ENCODE measurements around the gene TLR2.
A peak's percentile ranks its signal among the peaks of the same experiment; 100 is the strongest.

Gene TLR2

GRCh38 chr4:153684182-153684970 lies at the start of gene TLR2:
Gene TLR2 (plus strand): TSS chr4:153684280. CDS start chr4:153702908, 18,628 bp downstream.
- peak; percentile 68 for DNase-seq

- DNase-seq = peak; percentile 17
These were observed 49.2 kb upstream of the TLR2 start for GRCh38 chr4:153634738-153635353.

DNA sequence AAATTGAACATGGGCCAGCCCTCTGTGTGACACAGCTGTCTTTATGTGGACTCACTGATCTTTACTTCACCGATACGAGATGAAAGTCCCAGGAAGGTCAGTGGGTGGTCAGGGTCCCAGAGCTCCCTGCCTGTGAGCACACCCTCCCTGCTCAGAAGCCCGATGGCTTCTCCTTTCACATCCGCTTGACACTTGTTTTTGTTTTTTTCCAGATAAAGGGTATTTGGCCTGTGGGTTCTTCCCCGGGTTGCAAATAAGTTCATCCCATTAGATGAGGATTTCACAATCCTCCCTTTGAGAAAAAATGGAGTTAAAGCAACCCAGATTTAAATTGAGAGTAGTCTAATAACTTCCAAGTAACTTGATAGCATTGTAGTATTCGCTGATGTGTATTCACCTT lies 48.2 kb upstream of the TLR2 start:
- DNase-seq = peak; percentile 37

GRCh38 chr4:153637201-153637600 lies 46.9 kb upstream of the TLR2 start:
- no peak for DNase-seq

DNA sequence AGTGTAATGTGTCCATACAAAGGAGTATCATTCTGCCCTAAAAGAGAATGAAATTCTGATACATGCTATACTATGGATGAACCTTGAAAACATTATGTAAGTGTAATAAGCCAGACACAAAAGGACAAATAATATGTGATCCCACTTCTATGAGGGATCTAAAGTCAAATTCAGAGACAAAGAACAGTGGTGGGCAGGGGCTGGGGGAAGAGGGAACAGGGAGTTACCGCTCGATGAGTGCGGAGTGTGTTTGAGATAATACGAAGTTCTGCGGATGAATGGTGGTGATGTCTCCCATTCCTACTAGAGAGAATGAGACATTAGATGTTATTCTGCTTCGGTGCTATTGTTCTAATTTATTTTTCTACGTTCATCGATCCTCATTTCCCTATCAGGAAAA lies 46.1 kb upstream of the TLR2 start:
- no peak for DNase-seq

GRCh38 chr4:153638999-153639398 lies 45.1 kb upstream of the TLR2 start:
- no peak for DNase-seq

GRCh38 chr4:153639833-153640802 lies 44.0 kb upstream of the TLR2 start:
- DNase-seq = no peak

DNA sequence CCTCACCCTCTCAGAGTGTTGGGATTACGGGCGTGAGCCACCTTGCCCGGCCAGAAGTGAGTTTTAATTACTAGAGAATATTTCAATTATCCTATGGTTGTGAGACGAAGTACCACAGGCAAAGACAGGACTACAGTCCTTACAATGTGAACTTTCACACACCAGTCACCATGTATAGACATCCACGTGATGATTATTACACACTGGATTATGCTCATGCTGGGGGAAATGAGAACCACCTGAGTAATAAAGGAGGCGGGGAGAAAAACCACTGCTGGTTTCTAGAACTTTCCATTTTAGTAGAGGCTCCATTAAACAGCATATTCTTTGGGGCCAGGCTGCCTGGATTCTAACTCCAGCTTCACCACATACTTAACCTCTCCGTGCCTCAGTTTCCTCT lies 42.5 kb upstream of the TLR2 start:
- no peak for DNase-seq

DNA sequence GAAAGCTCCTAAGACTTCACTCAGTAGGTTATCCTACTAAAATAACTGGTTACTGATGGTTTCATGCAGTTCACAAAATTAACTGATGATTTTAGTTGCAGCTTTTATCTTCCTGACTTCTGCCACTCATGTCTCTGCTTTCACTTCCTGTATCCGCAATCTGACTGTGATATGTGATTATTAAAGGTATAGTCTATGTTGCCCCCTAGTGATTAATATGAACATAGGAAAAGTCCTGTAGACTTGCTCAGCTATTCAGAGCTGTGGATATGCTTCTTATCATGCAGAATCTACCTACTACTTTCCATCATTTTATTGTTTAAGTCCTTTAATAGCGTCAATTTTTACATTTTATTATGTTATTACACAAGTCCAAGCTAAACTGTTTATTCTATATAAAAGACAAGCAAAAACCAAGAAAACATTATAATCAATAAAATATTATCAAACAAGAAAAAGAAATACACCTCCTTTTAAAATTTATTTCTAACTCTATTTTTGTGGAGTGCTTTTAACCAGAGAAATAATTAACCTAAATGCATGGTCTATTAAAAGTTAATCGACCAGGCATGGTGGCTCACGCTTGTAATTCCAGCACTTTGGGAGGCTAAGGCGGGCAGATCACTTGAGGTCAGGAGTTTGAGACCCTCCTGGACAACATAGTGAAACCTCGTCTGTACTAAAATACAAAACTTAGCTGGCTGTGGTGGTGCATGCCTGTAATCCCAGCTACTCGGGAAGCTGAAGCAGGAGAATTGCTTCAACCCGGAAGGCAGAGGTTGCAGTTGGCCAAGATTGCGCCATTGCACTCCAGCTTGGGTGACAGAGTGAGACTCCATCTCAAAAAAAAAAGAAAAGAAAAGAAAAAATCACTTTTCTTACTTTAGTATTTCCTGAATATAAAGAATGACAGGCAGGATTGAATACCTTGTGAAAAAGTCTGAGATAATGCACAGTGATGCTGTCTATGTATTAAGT lies 40.4 kb upstream of the TLR2 start:
- peak; percentile 81 for DNase-seq

- DNase-seq = peak; percentile 22
These were observed 38.9 kb upstream of the TLR2 start for GRCh38 chr4:153645183-153645582.

GRCh38 chr4:153646261-153646660 lies 37.8 kb upstream of the TLR2 start:
- DNase-seq = no peak

DNA sequence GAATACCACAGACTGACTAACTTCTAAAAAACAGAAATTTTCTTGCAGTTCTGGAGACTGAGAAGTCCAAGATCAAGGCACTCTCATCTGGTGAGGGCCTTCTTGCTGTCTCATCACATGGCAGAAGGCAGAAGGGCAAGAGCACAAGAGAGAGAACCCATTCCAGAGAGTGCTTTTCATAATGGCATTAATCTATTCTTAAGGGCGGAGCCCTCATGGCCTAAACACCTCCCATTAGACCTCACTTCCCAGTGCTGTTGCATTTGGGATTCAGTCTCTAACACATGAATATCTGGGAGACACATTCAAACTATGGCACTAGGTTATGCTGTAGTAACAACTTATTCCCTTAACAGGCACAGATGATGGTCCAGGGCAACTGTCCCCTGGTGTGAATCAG lies 37.1 kb upstream of the TLR2 start:
- DNase-seq = no peak

- peak; percentile 20 for DNase-seq
These were observed 36.1 kb upstream of the TLR2 start for GRCh38 chr4:153647975-153648374.

GRCh38 chr4:153649572-153649991 lies 34.5 kb upstream of the TLR2 start:
- peak; percentile 23 for DNase-seq

- peak; percentile 61 for DNase-seq
These were observed 33.0 kb upstream of the TLR2 start for GRCh38 chr4:153651116-153651515.

GRCh38 chr4:153651587-153651986 lies 32.5 kb upstream of the TLR2 start:
- peak; percentile 98 for DNase-seq

GRCh38 chr4:153652051-153652784 lies 31.9 kb upstream of the TLR2 start:
- DNase-seq = peak; percentile 72

- peak; percentile 35 for DNase-seq
These were observed 29.0 kb upstream of the TLR2 start for GRCh38 chr4:153655002-153655541.

DNA sequence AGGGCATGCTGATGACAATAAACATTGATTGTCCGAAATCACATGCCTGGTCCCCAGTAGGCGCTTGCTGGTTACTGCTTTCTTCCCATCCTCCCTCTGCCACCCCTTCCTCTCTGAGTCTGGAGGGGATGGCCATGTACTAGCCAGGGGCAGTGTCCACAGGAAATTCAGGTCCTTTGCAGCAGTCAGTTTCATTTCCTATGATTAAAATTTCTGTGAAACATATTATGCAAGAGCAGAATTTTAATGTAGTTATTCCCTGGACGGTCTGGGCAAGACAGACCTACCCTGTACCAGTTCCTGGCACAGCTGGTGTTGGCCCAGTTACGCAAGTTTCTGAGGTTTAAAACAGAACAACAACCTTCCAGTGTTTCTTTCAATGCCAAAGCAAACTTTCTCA lies 28.2 kb upstream of the TLR2 start:
- DNase-seq = peak; percentile 97

DNA sequence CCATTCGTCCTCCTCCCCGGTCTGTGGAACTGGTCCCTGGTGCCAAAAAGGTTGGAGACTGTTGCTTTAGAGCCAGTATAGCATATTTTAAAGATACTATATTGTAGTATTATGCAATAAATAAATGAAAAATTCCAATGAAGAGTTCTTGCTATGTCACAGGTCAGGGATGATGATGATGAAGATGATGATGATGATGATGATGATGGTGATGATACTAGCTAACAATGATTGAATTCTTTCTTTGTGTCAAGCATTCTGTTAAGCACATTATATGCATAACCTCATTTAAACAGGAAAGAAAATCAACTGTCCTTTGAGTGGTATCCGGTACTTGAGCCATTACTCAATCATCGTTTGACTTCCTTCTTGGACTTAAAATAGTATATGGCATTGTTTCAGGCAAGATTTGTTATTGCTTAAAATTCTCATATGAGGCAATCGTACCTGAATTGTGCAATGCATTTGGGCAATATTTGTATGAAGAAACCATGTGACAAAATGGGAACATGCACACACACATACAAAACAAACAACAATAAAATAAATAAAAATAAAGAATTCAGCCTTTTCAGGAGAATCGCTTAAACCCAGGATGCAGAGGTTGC lies 22.8 kb upstream of the TLR2 start:
- DNase-seq = peak; percentile 98

GRCh38 chr4:153661908-153662307 lies 22.2 kb upstream of the TLR2 start:
- DNase-seq = no peak
